Osteoblast (primary cell): ENCODE data around the gene USP19. TPM values are rescaled to one million over a fixed set of nuclear protein-coding genes. Genes with fewer than 3 reads are reported as not detected.

Source experiments
- DNase-seq: peaks from one replicate; pipeline ENCODE4 v3.0.0; 2011; ENCODE audit warnings: low spot score, mixed read lengths; ENCODE audit not compliant: insufficient read length; ENCODE audit errors: missing footprints
- H2AFZ ChIP-seq: 2 replicates; pipeline ENCODE4 v1.6.0; 2011; ENCODE audit warnings: mild to moderate bottlenecking, low read length
- H3K27ac ChIP-seq: 2 replicates; pipeline ENCODE4 v1.5.1; 2011; ENCODE audit warnings: mild to moderate bottlenecking, low read depth, low read length, moderate library complexity
- H3K27me3 ChIP-seq: 2 replicates; pipeline ENCODE4 v1.6.0; 2012; ENCODE audit warnings: mild to moderate bottlenecking, control low read depth, inconsistent platforms, low read length, moderate library complexity; ENCODE audit not compliant: insufficient read depth
- H3K36me3 ChIP-seq: 2 replicates; pipeline ENCODE4 v1.5.1; 2011; ENCODE audit warnings: mild to moderate bottlenecking, low read length, control low read depth, moderate library complexity; ENCODE audit not compliant: insufficient read depth
- H3K4me1 ChIP-seq: 2 replicates; pipeline ENCODE4 v1.5.1; 2011; ENCODE audit warnings: mild to moderate bottlenecking, low read length, control low read depth, moderate library complexity; ENCODE audit not compliant: insufficient read depth
- H3K4me2 ChIP-seq: 2 replicates; pipeline ENCODE4 v1.6.0; 2011; ENCODE audit warnings: mild to moderate bottlenecking, low read length; ENCODE audit not compliant: insufficient read depth
- H3K4me3 ChIP-seq: fragments of 200-600 bp; sonication (generic); 3 replicates; pipeline ENCODE4 v1.5.1; 2012; ENCODE audit warnings: mild to moderate bottlenecking, low read length, inconsistent platforms; ENCODE audit not compliant: insufficient read depth
- H3K79me2 ChIP-seq: 2 replicates; pipeline ENCODE4 v1.6.0; 2012; ENCODE audit warnings: mild to moderate bottlenecking, low read length, control low read depth, inconsistent platforms; ENCODE audit not compliant: insufficient read depth
- H3K9me3 ChIP-seq: 2 replicates; pipeline ENCODE4 v1.5.1; 2011; ENCODE audit warnings: low read depth, low read length, control low read depth
- H4K20me1 ChIP-seq: 2 replicates; pipeline ENCODE4 v1.6.0; 2012; ENCODE audit warnings: mild to moderate bottlenecking, low read length, control low read depth; ENCODE audit not compliant: insufficient read depth
- CTCF ChIP-seq: IDR thresholded peaks from 2 replicates; pipeline ENCODE4 v1.5.1; 2011; ENCODE audit warnings: mild to moderate bottlenecking, low read depth, low read length, moderate library complexity; ENCODE audit errors: extremely low read depth
- total RNA-seq: library from RNA; depleted of rRNA; stranded (reverse); fragments of >200 nt; gene quantifications from 2 replicates; pipeline ENCODE4 v1.2.3, GENCODE V29; 2012

The USP19 gene
- total RNA-seq, 1 donor, result 49.6 TPM

GRCh38 chr3:49119439-49119838 is 1.2 kb downstream of the USP19 start:
- DNase-seq, result peak; percentile 97
- H4K20me1 ChIP-seq, result peaks cover 16% of the 10 kb centered on the region
- H3K79me2 ChIP-seq, result peaks cover 26% of the 10 kb centered on the region
- H3K27ac ChIP-seq, result peak overlapping the region; percentile 86
- no peaks in the 10 kb centered on the region for H3K27me3 ChIP-seq
- peaks cover 78% of the 10 kb centered on the region for H3K36me3 ChIP-seq
- peak overlapping the region; percentile 96 for H3K4me2 ChIP-seq
- no peaks in the 10 kb centered on the region for H3K9me3 ChIP-seq
- TF ChIP-seq CTCF, result no peak
- H3K4me3 ChIP-seq, result peak overlapping the region; percentile 93
- peaks cover 12% of the 10 kb centered on the region for H3K4me1 ChIP-seq
- no peak overlapping the region for H2AFZ ChIP-seq

- peak overlapping the region; percentile 96 for H3K4me2 ChIP-seq
- H4K20me1 ChIP-seq, result peaks cover 16% of the 10 kb centered on the region
- H3K9me3 ChIP-seq, result no peaks in the 10 kb centered on the region
- H2AFZ ChIP-seq, result no peak overlapping the region
- peaks cover 78% of the 10 kb centered on the region for H3K36me3 ChIP-seq
- H3K27ac ChIP-seq, result peak overlapping the region; percentile 86
- H3K4me3 ChIP-seq, result peak overlapping the region; percentile 93
- peaks cover 26% of the 10 kb centered on the region for H3K79me2 ChIP-seq
- peaks cover 12% of the 10 kb centered on the region for H3K4me1 ChIP-seq
- no peaks in the 10 kb centered on the region for H3K27me3 ChIP-seq
- DNase-seq, result peak; percentile 89
- no peak for TF ChIP-seq CTCF
Measured at GRCh38 chr3:49119036-49119435, 1.6 kb downstream of the USP19 start.

GRCh38 chr3:49112262-49112661 is 8.4 kb downstream of the USP19 start:
- peak; percentile 69 for DNase-seq
- Histone ChIP-seq H3K36me3 (peaks cover 85% of the 10 kb centered on the region), H3K79me2 (peaks cover 1% of the 10 kb centered on the region), H3K4me2 (no peak overlapping the region), H3K9me3 (no peaks in the 10 kb centered on the region), H4K20me1 (no peaks in the 10 kb centered on the region), H3K27ac (no peak overlapping the region), H3K4me1 (no peaks in the 10 kb centered on the region), H3K4me3 (no peak overlapping the region), H2AFZ (no peak overlapping the region), H3K27me3 (no peaks in the 10 kb centered on the region)
- no peak for TF ChIP-seq CTCF

- Histone ChIP-seq H3K27ac (no peak overlapping the region), H3K9me3 (no peaks in the 10 kb centered on the region), H3K27me3 (no peaks in the 10 kb centered on the region), H3K36me3 (peaks cover 81% of the 10 kb centered on the region), H4K20me1 (no peaks in the 10 kb centered on the region), H3K4me1 (no peaks in the 10 kb centered on the region), H3K79me2 (no peaks in the 10 kb centered on the region), H2AFZ (no peak overlapping the region), H3K4me3 (no peak overlapping the region), H3K4me2 (no peak overlapping the region)
- no peak for TF ChIP-seq CTCF
- DNase-seq, result peak; percentile 27
Measured at GRCh38 chr3:49111347-49111746, 9.3 kb downstream of the USP19 start.
